Peyer's patch (tissue), 4 donors: Measurements from ENCODE around the gene SIX5. TPM values are rescaled to one million over a fixed set of nuclear protein-coding genes. Genes with fewer than 3 reads are reported as not detected.

Experiments used
- DNase-seq, 3 donors: peaks; one replicate each; pipeline ENCODE4 v3.0.0-alpha.2; 2017 to 2019
- H3K27ac ChIP-seq, 4 donors: fragments of 200-600 bp; sonication (generic); one replicate each; pipeline ENCODE4 v1.5.1; 2016 to 2019
- H3K27me3 ChIP-seq, 2 donors: fragments of 200-600 bp; sonication (generic); one replicate each; pipeline ENCODE4 v1.5.1; 2019
- H3K36me3 ChIP-seq, 3 donors: fragments of 200-600 bp; sonication (generic); one replicate each; pipeline ENCODE4 v1.5.1; 2016 to 2019
- H3K4me1 ChIP-seq, 4 donors: fragments of 200-600 bp; sonication (generic); one replicate each; pipeline ENCODE4 v1.5.1; 2016 to 2019
- H3K4me3 ChIP-seq, 4 donors: fragments of 200-600 bp; sonication (generic); 1 replicate in 3 of 4; 2 replicates in 1 of 4; pipeline ENCODE4 v1.5.1; 2016 to 2019; ENCODE audit warnings: mild to moderate bottlenecking in 1 of 4
- H3K9me3 ChIP-seq, 4 donors: fragments of 200-600 bp; sonication (generic); one replicate each; pipeline ENCODE4 v1.5.1; 2016 to 2019; ENCODE audit warnings: mild to moderate bottlenecking in 1 of 4
- POLR2A ChIP-seq, 2 donors: fragments of 450-650 bp; IDR thresholded peaks; one replicate each; pipeline ENCODE4 v1.5.1; 2017; ENCODE audit warnings: antibody characterized with exemption in 2 of 2, mild to moderate bottlenecking in 2 of 2, moderate library complexity in 2 of 2
- total RNA-seq, 4 donors: library from RNA; depleted of rRNA; stranded (reverse); fragments of >200 nt; gene quantifications; one replicate each; pipeline ENCODE4 v1.1.0, GENCODE V29; 2016
- TF ChIP-seq, protein P1 (sequence below), 6 experiments: fragments of 450-650 bp in 4 of 6; fragments of 200-600 bp in 2 of 6; sonication (generic) in 1 of 6; IDR thresholded peaks; one replicate each; pipeline ENCODE4 v1.5.1; 2017 to 2019; ENCODE audit warnings: antibody characterized with exemption in 6 of 6, mild to moderate bottlenecking in 3 of 6, moderate library complexity in 1 of 6

Gene SIX5
- total RNA-seq, 4 donors from 2014 or later, result 3.3 to 11.5 (median 6.2) TPM

DNA sequence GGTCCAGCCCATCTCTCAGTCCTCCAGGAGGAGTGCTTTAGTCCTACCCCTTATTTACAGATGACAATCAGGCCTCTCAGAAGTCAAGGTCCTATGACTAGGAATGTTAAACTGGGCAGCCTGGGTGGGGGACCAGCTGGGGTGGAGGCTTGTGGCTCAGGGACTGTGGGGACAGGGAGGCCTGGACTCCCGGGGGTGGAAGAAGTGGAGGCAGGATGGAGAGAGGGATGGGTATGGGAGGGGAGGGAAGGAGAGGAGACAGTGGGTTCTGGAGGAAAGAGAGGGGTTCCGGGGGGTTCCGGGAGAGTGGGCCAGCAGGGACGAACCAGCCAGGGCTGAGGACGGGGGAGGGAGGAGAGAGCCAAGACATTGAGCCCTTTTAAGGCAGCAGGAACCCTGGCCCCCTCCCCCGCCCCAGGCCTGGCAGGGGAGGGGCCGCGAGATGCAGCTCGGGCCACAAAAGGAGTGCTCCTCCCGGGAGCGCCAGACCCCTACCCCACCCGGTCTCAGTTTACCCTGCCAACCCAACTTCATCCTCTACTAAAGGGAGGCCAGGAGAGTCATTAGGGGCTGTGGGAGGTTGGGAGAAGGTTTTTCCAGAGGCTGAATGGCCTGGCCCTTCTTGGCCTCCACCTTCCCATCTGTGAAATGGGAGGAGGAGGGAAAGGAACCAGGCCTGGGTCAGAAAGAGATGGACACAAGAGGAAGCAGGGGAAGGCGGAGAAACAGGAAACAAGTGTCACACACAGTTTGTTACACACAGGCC is 11.6 kb upstream of the SIX5 start:
- Histone ChIP-seq H3K27ac (peak overlapping the region in 2 of 4 donors; percentile 76 to 88), H3K27me3 (no peaks in the 10 kb centered on the region), H3K4me3 (peak overlapping the region in 2 of 4 donors; percentile 5 to 59), H3K36me3 (peaks cover 0 to 23% (median 0%) of the 10 kb centered on the region in 3 donors), H3K9me3 (no peaks in the 10 kb centered on the region), H3K4me1 (peaks cover 0 to 45% (median 15%) of the 10 kb centered on the region in 4 donors)
- DNase-seq, result peak in 1 of 3 donors; percentile 47
- TF ChIP-seq POLR2A (IDR thresholded peaks at IDR 0.05), result no peak
- TF ChIP-seq, protein P1, sequence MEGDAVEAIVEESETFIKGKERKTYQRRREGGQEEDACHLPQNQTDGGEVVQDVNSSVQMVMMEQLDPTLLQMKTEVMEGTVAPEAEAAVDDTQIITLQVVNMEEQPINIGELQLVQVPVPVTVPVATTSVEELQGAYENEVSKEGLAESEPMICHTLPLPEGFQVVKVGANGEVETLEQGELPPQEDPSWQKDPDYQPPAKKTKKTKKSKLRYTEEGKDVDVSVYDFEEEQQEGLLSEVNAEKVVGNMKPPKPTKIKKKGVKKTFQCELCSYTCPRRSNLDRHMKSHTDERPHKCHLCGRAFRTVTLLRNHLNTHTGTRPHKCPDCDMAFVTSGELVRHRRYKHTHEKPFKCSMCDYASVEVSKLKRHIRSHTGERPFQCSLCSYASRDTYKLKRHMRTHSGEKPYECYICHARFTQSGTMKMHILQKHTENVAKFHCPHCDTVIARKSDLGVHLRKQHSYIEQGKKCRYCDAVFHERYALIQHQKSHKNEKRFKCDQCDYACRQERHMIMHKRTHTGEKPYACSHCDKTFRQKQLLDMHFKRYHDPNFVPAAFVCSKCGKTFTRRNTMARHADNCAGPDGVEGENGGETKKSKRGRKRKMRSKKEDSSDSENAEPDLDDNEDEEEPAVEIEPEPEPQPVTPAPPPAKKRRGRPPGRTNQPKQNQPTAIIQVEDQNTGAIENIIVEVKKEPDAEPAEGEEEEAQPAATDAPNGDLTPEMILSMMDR (IDR thresholded peaks at IDR 0.05), result no peak

DNA sequence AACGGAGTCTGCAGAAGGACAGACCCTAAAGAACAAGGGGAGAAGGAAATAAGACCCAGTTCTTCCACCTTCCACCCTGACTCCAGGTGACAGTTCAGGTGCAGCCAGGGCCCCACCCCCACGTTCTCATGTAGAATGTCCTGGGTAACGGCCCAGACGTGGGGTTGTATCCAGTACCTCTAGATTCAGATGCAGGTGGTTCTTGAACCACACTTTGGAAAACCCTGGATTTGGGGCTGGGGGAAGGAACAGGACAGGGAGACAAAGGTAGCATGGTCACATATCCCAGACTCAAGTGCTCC is 11.0 kb upstream of the SIX5 start:
- Histone ChIP-seq H3K27me3 (no peaks in the 10 kb centered on the region), H3K36me3 (peaks cover 0 to 17% (median 0%) of the 10 kb centered on the region in 3 donors), H3K4me1 (peaks cover 0 to 45% (median 15%) of the 10 kb centered on the region in 4 donors), H3K27ac (peak overlapping the region in 1 of 4 donors; percentile 88), H3K4me3 (peak overlapping the region in 2 of 4 donors; percentile 31 to 59), H3K9me3 (no peaks in the 10 kb centered on the region)
- peak in 1 of 3 donors; percentile 45 for DNase-seq
- TF ChIP-seq, protein P1 (IDR thresholded peaks at IDR 0.05), result no peak
- no peak for TF ChIP-seq POLR2A (IDR thresholded peaks at IDR 0.05)

DNA sequence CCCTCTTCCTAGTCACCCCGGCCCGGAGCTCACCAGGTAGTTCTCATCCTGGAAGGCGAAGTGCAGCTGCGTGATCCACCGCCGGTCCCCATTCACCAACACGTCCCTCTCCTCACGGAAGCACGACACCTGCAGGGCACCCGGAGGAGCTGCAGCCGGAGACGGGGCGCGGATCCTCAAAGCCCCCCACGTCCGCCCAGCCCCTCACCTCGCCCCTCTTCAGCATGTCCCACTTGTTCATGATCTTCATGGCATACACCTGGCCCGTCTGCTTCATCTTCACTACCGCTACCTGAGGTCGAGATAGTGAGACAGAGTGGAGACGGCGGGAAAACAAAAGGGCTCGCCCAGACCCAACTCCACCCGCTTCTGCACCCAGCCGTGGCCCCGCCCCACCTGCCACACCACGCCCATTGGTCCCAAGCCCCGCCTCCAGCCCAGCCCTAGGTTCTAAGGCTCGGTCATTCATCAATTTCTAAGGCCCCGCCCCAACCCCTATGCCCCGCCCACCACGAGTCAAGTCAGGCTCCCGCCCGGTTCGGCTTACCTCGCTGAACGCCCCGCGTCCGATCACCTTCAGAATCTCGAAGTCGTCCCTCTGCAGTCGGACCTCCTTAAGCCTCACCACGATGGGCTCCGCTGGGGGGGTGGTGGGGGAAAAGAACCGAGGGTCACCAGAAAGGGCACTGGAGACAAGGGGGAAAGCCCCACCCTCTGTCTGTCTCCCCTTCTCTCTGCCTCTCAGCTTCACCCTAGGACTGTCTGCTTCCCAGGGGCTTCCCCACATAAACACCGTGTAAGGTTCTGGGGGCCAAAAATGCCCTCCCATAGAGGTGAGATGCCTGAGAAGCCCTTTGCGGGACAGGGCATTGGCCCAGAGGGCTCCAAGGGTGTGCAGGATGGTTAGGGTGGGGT is 10.4 kb upstream of the SIX5 start:
- Histone ChIP-seq H3K27ac (peak overlapping the region in 2 of 4 donors; percentile 57 to 88), H3K4me3 (peak overlapping the region; percentile 1 to 59 (median 38)), H3K27me3 (no peaks in the 10 kb centered on the region), H3K9me3 (no peaks in the 10 kb centered on the region), H3K36me3 (peaks cover 0 to 15% (median 0%) of the 10 kb centered on the region in 3 donors), H3K4me1 (peaks cover 0 to 45% (median 15%) of the 10 kb centered on the region in 4 donors)
- DNase-seq, result peak; percentile 84 to 98 (median 95)
- no peak for TF ChIP-seq POLR2A (IDR thresholded peaks at IDR 0.05)
- TF ChIP-seq, protein P1 (IDR thresholded peaks at IDR 0.05), result peak in 5 of 6 experiments; percentile 43 to 82 (median 79)

DNA sequence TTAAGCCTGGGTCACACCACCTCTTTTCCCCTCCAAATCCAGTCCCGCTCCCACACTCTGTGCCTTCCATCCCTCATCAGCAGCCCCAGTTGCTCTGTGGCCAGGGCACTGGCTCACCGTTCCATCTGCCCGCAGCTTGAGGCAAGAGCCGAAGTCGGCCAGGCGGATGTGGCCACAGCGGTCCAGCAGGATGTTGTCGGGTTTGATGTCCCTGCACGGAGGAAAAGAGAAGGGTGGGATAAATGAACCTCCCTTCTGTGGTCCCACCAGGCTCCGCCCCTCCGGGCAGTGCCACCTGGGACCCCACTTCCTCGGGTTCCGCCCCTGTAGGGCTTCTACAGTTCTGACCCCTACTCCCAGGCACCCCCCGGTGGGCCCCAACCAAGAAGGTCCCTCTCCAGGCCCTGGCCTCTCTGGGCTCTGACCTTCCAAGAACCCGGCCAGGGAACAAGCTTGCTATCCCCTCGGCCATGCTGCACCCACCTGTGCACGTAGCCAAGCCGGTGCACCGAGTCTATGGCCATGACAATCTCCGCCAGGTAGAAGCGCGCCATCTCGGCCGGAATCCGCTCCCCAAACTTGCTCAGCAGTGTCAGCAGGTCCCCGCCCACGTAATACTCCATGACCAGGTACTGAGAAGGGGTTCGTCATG is 9.1 kb upstream of the SIX5 start:
- Histone ChIP-seq H3K36me3 (peaks cover 0 to 15% (median 0%) of the 10 kb centered on the region in 3 donors), H3K4me1 (peaks cover 0 to 35% (median 15%) of the 10 kb centered on the region in 4 donors), H3K27me3 (no peaks in the 10 kb centered on the region), H3K4me3 (no peak overlapping the region), H3K27ac (no peak overlapping the region), H3K9me3 (no peaks in the 10 kb centered on the region)
- no peak for TF ChIP-seq POLR2A (IDR thresholded peaks at IDR 0.05)
- TF ChIP-seq, protein P1 (IDR thresholded peaks at IDR 0.05), result no peak
- no peak for DNase-seq

DNA sequence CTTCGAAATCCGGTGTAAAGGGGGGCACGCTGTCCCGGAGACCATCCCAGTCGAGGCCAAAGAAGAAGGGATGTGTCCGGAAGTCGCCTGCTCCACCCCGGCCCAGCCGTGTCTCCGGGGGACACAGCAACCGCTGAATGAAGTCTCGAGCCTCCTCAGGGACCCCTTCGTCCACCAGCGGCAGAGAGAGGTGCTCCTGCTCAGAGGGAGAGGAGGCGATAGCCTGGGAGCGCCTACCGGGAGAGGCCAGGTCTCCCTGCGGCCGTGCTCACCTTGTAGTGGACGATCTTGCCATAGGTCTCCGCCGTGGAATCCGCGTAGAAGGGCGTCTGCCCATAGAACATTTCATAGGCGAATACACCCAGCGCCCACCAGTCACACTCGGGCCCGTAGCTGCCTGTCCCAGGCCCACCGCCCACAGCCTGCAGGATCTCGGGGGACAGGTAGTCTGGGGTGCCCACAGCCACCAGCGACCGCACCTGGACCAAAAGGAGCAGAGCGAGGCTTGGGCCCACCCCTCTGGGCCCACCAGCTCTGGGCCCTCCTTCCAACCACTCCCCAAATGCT is 8.4 kb upstream of the SIX5 start:
- Histone ChIP-seq H3K9me3 (no peaks in the 10 kb centered on the region), H3K27ac (no peak overlapping the region), H3K4me3 (no peak overlapping the region), H3K27me3 (no peaks in the 10 kb centered on the region), H3K36me3 (peaks cover 0 to 15% (median 0%) of the 10 kb centered on the region in 3 donors), H3K4me1 (peaks cover 0 to 41% (median 15%) of the 10 kb centered on the region in 4 donors)
- DNase-seq, result no peak
- TF ChIP-seq, protein P1 (IDR thresholded peaks at IDR 0.05), result no peak
- TF ChIP-seq POLR2A (IDR thresholded peaks at IDR 0.05), result no peak
